HepG2 (cell line): ENCODE measurements around the gene GOT2. TPM values are rescaled to one million over a fixed set of nuclear protein-coding genes. Genes with fewer than 3 reads are reported as not detected.

ENCODE experiments used
- AKAP8 ChIP-seq: sonication (generic); formaldehyde crosslinking; IDR thresholded peaks from 2 replicates; pipeline ENCODE4 v1.5.1; 2020; ENCODE audit warnings: mild to moderate bottlenecking, missing genetic modification reagents
- DBP ChIP-seq: sonication (generic); formaldehyde crosslinking; IDR thresholded peaks from 2 replicates; pipeline ENCODE4 v1.4.0; 2020; ENCODE audit warnings: missing genetic modification reagents; ENCODE audit errors: not compliant biosample characterization
- EZH2 ChIP-seq: conservative IDR thresholded peaks from 2 replicates; pipeline ENCODE4 v1.6.1; 2012; ENCODE audit warnings: mild to moderate bottlenecking, low read depth, low read length, moderate library complexity
- FOXC1 ChIP-seq: sonication (generic); formaldehyde crosslinking; IDR thresholded peaks from 2 replicates; pipeline ENCODE4 v1.8.0; 2022; ENCODE audit warnings: mild to moderate bottlenecking, missing genetic modification reagents, borderline replicate concordance
- FOXK1 ChIP-seq: sonication (generic); formaldehyde crosslinking; IDR thresholded peaks from 2 replicates; pipeline ENCODE4 v1.4.0; 2020; ENCODE audit warnings: low read depth, missing genetic modification reagents, borderline replicate concordance
- HHEX ChIP-seq: IDR thresholded peaks from 2 replicates; pipeline ENCODE4 v1.6.1; 2016; ENCODE audit warnings: control low read depth
- HNRNPLL ChIP-seq: fragments of 200-400 bp; formaldehyde crosslinking; IDR thresholded peaks from 2 replicates; pipeline ENCODE4 v1.6.1; 2017; ENCODE audit warnings: mild to moderate bottlenecking, low read depth, low read length; ENCODE audit not compliant: poor library complexity, severe bottlenecking
- IRF9 ChIP-seq: sonication (generic); formaldehyde crosslinking; IDR thresholded peaks from 2 replicates; pipeline ENCODE4 v1.8.0; 2022; ENCODE audit warnings: missing genetic modification reagents, mild to moderate bottlenecking, borderline replicate concordance
- KDM3A ChIP-seq: IDR thresholded peaks from 2 replicates; pipeline ENCODE4 v1.6.1; 2018; ENCODE audit warnings: low read depth, missing compliant biosample characterization
- NFYC ChIP-seq: IDR thresholded peaks from 2 replicates; pipeline ENCODE4 v1.6.1; 2016; ENCODE audit warnings: missing genetic modification reagents, missing compliant biosample characterization
- NR2F6 ChIP-seq, 2 experiments: IDR thresholded peaks; 2 replicates each; pipeline ENCODE4 v1.6.1; 2016; ENCODE audit warnings: antibody characterized with exemption in 1 of 2, mild to moderate bottlenecking in 1 of 2
- PHF20 ChIP-seq: sonication (generic); formaldehyde crosslinking; IDR thresholded peaks from 2 replicates; pipeline ENCODE4 v1.5.0; 2020; ENCODE audit warnings: mild to moderate bottlenecking, missing genetic modification reagents
- PLRG1 ChIP-seq: fragments of 450-650 bp; conservative IDR thresholded peaks from 2 replicates; pipeline ENCODE4 v1.6.1; 2016
- PPARG ChIP-seq: conservative IDR thresholded peaks from 2 replicates; pipeline ENCODE4 v1.6.1; 2016; ENCODE audit warnings: missing biosample characterization, missing genetic modification reagents
- PRPF4 ChIP-seq: fragments of 200-400 bp; formaldehyde crosslinking; IDR thresholded peaks from 2 replicates; pipeline ENCODE4 v1.6.1; 2016; ENCODE audit warnings: low read length, low read depth; ENCODE audit not compliant: poor library complexity, severe bottlenecking
- RNF219 ChIP-seq: sonication (generic); formaldehyde crosslinking; IDR thresholded peaks from 2 replicates; pipeline ENCODE4 v1.5.0; 2020; ENCODE audit warnings: mild to moderate bottlenecking, missing genetic modification reagents
- SATB2 ChIP-seq: sonication (generic); formaldehyde crosslinking; IDR thresholded peaks from 2 replicates; pipeline ENCODE4 v1.5.0; 2020; ENCODE audit warnings: missing genetic modification reagents
- STAG1 ChIP-seq: sonication (generic); formaldehyde crosslinking; IDR thresholded peaks from 2 replicates; pipeline ENCODE4 v1.4.0; 2020; ENCODE audit warnings: missing genetic modification reagents
- TEAD3 ChIP-seq: optimal IDR thresholded peaks from 2 replicates; pipeline ENCODE3; 2016; ENCODE audit warnings: borderline replicate concordance
- TMF1 ChIP-seq: sonication (generic); formaldehyde crosslinking; IDR thresholded peaks from 2 replicates; pipeline ENCODE4 v1.8.1; 2022; ENCODE audit warnings: low read depth, missing genetic modification reagents
- YEATS2 ChIP-seq: sonication (generic); formaldehyde crosslinking; IDR thresholded peaks from 2 replicates; pipeline ENCODE4 v1.4.0; 2020; ENCODE audit warnings: missing genetic modification reagents, borderline replicate concordance
- ZNF276 ChIP-seq: sonication (generic); formaldehyde crosslinking; IDR thresholded peaks from 2 replicates; pipeline ENCODE4 v1.4.0; 2020; ENCODE audit warnings: mild to moderate bottlenecking, low read depth, missing genetic modification reagents
- ZNF589 ChIP-seq: sonication (generic); formaldehyde crosslinking; conservative IDR thresholded peaks from 2 replicates; pipeline ENCODE4 v1.8.0; 2022; ENCODE audit warnings: mild to moderate bottlenecking, moderate library complexity, missing genetic modification reagents
- ZNF776 ChIP-seq: sonication (generic); formaldehyde crosslinking; IDR thresholded peaks from 2 replicates; pipeline ENCODE4 v1.4.0; 2020; ENCODE audit warnings: mild to moderate bottlenecking, missing genetic modification reagents
- polyA plus RNA-seq, 8 experiments: library from polyadenylated mRNA; depleted of rRNA in 3 of 8; stranded (reverse) in 7 of 8; unstranded in 1 of 8; fragments of >200 nt; fragmentation: Illumina TruSeq in 4 of 8; extraction: Trizol in 4 of 8; gene quantifications; 2 replicates each; pipeline versions ENCODE4 v1.2.1 to v1.2.3, GENCODE V29; 2011 to 2016; ENCODE audit warnings: low read depth in 4 of 8, missing spikeins in 1 of 8, mixed read lengths in 1 of 8; ENCODE audit not compliant: insufficient read depth in 1 of 8
- total RNA-seq, 5 experiments: library from RNA; depleted of rRNA; stranded (reverse); fragments of >200 nt; fragmentation: Illumina TruSeq; extraction: Trizol; gene quantifications; 2 replicates each; pipeline ENCODE4 v1.2.3, GENCODE V29; 2016; ENCODE audit warnings: low read depth in 1 of 5

The GOT2 gene
- total and polyA plus RNA-seq, 2 of the 13 experiments (the other 11 are each of a cell fraction or from before 2014, with no cell fraction given) = 32.6 to 121 TPM

DNA sequence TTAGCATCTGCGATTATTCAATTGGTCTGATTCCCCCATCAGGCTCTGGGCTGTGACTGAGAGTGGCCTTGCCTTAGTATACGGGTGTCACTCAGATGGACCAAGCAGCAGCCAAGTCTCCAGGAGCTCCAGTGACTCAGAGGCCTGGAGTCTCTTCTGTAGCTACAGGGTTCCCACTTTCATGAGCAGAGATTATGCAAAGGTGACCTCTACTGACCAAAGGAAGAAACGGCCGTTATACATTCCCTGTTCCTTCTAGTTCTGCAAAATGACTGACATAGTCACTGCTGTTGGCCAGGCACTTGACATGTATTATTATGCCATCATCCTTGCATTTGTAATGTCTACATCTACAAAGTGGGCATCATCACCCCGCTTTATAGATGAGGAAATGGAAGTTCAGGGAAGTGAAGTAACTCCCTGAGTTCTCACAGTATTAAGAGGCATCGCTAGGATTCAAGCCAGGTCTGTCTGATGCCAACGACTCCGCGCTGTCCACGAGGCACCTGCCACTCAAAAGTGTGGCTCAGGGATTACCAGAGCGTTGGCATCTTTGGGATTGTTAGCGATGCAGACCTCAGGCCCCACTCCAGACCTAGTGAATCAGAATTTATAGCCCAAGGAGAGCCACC is 72.8 kb downstream of the GOT2 start (continued):
- TF ChIP-seq RNF219 (CRISPR knock-in tag) = no peak
- TF ChIP-seq DBP (CRISPR knock-in tag) = no peak
- TF ChIP-seq ZNF589 (CRISPR knock-in tag) = no peak
- TF ChIP-seq PPARG (CRISPR knock-in tag) = 0 out of 2 replicates have a peak, but pooled peaks have one; percentile 30
- no peak for TF ChIP-seq ZNF276 (CRISPR knock-in tag)
- no peak for TF ChIP-seq ZNF776 (CRISPR knock-in tag)
- no peak for TF ChIP-seq PHF20 (CRISPR knock-in tag)
- no peak for TF ChIP-seq HHEX
- no peak for TF ChIP-seq NFYC (CRISPR knock-in tag)
- 0 out of 2 replicates have a peak, but pooled peaks have one; percentile 45 for TF ChIP-seq KDM3A
- no peak for TF ChIP-seq PLRG1
- no peak for TF ChIP-seq NR2F6 (IDR thresholded peaks at IDR 0.05)
- no peak for TF ChIP-seq NR2F6 (CRISPR knock-in tag; IDR thresholded peaks at IDR 0.05)
- TF ChIP-seq EZH2 = no peak
- no peak for TF ChIP-seq PRPF4
- TF ChIP-seq TEAD3 (CRISPR knock-in tag) = peak; percentile 41
- TF ChIP-seq TMF1 (CRISPR knock-in tag) = no peak
- TF ChIP-seq YEATS2 (CRISPR knock-in tag) = peak; percentile 66; the same call in 1 of the 2 replicates
- TF ChIP-seq SATB2 (CRISPR knock-in tag) = no peak
- TF ChIP-seq STAG1 (CRISPR knock-in tag) = peak; percentile 92
- no peak for TF ChIP-seq HNRNPLL
- TF ChIP-seq IRF9 (CRISPR knock-in tag) = no peak
- TF ChIP-seq AKAP8 (CRISPR knock-in tag) = no peak
- TF ChIP-seq FOXK1 (CRISPR knock-in tag) = no peak
- no peak for TF ChIP-seq FOXC1 (CRISPR knock-in tag)
